22Rv1 (cell line): ENCODE data around the gene POLD2.

Experiments used
- ZFX ChIP-seq: fragments of 450-650 bp; IDR thresholded peaks from 2 replicates; pipeline ENCODE4 v1.6.1; 2017; ENCODE audit warnings: antibody characterized with exemption, borderline replicate concordance
- TF ChIP-seq, protein P1 (sequence below): fragments of 450-650 bp; IDR thresholded peaks from 2 replicates; pipeline ENCODE4 v1.5.1; 2017; ENCODE audit warnings: mild to moderate bottlenecking

DNA sequence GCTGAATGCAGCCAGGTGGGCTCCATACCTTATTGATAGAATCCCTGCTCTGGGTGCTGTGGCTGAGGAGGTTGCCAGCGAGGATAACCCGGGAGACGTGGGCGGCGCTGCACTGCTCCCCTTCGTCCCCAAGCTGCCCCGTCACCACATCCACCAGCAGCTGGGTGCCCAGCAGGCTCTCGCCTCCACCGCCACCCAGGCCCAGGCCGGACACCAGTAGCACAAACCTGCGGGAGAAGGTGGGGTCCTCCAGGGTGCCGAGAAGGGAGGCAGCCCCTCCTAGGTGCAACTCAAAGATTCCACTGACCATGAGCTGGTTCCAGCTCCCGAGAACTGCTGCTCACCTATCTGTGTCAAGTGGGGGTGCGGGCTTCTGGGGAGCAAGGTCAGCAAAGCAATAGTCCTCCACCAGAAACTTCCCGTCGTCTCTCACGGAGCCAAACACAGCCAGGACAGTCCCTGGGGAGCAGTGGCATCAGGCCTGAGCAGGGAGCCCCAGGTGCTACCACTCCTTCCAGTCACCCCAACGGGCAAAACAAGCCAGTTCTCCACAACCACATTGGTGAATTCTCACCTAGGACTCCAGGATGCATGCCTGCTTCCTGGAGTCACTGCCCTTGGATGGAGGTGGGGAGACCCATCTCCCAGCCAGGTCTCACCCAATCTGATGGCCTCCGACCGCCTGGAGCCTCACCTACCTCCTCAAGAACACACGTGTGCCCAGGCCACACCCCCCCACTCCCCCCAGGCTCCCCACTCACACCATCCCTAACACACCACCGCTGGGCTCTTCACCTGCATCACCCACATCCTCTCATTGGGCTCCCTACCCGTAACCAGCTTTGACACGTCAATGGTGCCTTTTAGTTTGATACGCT lies 6.3 kb downstream of the POLD2 start:
- TF ChIP-seq, protein P1, sequence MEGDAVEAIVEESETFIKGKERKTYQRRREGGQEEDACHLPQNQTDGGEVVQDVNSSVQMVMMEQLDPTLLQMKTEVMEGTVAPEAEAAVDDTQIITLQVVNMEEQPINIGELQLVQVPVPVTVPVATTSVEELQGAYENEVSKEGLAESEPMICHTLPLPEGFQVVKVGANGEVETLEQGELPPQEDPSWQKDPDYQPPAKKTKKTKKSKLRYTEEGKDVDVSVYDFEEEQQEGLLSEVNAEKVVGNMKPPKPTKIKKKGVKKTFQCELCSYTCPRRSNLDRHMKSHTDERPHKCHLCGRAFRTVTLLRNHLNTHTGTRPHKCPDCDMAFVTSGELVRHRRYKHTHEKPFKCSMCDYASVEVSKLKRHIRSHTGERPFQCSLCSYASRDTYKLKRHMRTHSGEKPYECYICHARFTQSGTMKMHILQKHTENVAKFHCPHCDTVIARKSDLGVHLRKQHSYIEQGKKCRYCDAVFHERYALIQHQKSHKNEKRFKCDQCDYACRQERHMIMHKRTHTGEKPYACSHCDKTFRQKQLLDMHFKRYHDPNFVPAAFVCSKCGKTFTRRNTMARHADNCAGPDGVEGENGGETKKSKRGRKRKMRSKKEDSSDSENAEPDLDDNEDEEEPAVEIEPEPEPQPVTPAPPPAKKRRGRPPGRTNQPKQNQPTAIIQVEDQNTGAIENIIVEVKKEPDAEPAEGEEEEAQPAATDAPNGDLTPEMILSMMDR: no peak
- TF ChIP-seq ZFX: no peak
